Ishikawa (cell line): ENCODE data around the gene SLU7.

ENCODE experiments used
- CEBPB ChIP-seq: IDR thresholded peaks from 2 replicates; pipeline ENCODE4 v1.6.1; 2012
- CREB1 ChIP-seq: IDR thresholded peaks from 2 replicates; pipeline ENCODE4 v1.6.1; 2012; ENCODE audit warnings: low read depth
- EGR1 ChIP-seq: IDR thresholded peaks from 2 replicates; pipeline ENCODE4 v1.6.1; 2012
- EP300 ChIP-seq: IDR thresholded peaks from 2 replicates; pipeline ENCODE4 v1.6.1; 2012; ENCODE audit warnings: borderline replicate concordance
- FOXM1 ChIP-seq: IDR thresholded peaks from 2 replicates; pipeline ENCODE4 v1.6.1; 2012; ENCODE audit warnings: low read depth, borderline replicate concordance
- RAD21 ChIP-seq: IDR thresholded peaks from 2 replicates; pipeline ENCODE4 v1.6.1; 2012; ENCODE audit warnings: low read depth
- TAF1 ChIP-seq: IDR thresholded peaks from 2 replicates; pipeline ENCODE4 v1.6.1; 2012; ENCODE audit warnings: low read depth, mild to moderate bottlenecking
- TCF12 ChIP-seq: IDR thresholded peaks from 2 replicates; pipeline ENCODE4 v1.6.1; 2012; ENCODE audit warnings: low read depth
- TEAD4 ChIP-seq: IDR thresholded peaks from 2 replicates; pipeline ENCODE4 v1.6.1; 2012
- USF1 ChIP-seq: IDR thresholded peaks from 2 replicates; pipeline ENCODE4 v1.6.1; 2012
- YY1 ChIP-seq: IDR thresholded peaks from 2 replicates; pipeline ENCODE4 v1.6.1; 2012; ENCODE audit warnings: low read depth
- ZBTB7A ChIP-seq: IDR thresholded peaks from 2 replicates; pipeline ENCODE4 v1.6.1; 2012; ENCODE audit warnings: low read depth
- TF ChIP-seq, protein P1 (sequence below): IDR thresholded peaks from 2 replicates; pipeline ENCODE4 v1.6.1; 2012
- TF ChIP-seq, protein P2 (sequence below): IDR thresholded peaks from 2 replicates; pipeline ENCODE4 v1.6.1; 2012; ENCODE audit warnings: low read depth, mild to moderate bottlenecking

DNA sequence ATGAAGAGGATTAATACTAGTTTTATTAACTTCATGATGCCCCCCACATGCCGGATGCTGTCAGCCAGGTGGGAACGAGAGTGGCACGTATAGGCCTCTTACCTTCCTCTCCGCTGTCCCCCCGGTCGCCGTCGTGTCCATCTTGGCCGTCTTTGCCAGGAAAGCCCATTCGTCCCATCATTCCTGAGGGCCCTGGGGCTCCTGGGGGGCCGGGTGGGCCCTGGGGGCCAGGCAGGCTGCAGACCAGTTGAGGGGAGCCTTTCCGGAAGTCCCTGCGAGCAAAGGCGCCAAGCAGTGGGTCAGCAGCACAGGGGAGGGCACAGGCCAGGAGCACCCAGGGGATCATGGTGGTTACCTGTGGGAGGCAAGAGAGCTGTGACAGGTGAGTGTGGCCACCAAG is 64.2 kb downstream of the SLU7 start:
- TF ChIP-seq TCF12, result no peak
- no peak for TF ChIP-seq RAD21
- TF ChIP-seq TAF1, result no peak
- TF ChIP-seq EP300, result no peak
- no peak for TF ChIP-seq YY1
- TF ChIP-seq CEBPB, result no peak
- TF ChIP-seq, protein P1, sequence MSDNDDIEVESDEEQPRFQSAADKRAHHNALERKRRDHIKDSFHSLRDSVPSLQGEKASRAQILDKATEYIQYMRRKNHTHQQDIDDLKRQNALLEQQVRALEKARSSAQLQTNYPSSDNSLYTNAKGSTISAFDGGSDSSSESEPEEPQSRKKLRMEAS, result no peak
- TF ChIP-seq, protein P2, sequence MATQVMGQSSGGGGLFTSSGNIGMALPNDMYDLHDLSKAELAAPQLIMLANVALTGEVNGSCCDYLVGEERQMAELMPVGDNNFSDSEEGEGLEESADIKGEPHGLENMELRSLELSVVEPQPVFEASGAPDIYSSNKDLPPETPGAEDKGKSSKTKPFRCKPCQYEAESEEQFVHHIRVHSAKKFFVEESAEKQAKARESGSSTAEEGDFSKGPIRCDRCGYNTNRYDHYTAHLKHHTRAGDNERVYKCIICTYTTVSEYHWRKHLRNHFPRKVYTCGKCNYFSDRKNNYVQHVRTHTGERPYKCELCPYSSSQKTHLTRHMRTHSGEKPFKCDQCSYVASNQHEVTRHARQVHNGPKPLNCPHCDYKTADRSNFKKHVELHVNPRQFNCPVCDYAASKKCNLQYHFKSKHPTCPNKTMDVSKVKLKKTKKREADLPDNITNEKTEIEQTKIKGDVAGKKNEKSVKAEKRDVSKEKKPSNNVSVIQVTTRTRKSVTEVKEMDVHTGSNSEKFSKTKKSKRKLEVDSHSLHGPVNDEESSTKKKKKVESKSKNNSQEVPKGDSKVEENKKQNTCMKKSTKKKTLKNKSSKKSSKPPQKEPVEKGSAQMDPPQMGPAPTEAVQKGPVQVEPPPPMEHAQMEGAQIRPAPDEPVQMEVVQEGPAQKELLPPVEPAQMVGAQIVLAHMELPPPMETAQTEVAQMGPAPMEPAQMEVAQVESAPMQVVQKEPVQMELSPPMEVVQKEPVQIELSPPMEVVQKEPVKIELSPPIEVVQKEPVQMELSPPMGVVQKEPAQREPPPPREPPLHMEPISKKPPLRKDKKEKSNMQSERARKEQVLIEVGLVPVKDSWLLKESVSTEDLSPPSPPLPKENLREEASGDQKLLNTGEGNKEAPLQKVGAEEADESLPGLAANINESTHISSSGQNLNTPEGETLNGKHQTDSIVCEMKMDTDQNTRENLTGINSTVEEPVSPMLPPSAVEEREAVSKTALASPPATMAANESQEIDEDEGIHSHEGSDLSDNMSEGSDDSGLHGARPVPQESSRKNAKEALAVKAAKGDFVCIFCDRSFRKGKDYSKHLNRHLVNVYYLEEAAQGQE, result no peak
- TF ChIP-seq FOXM1, result no peak
- no peak for TF ChIP-seq ZBTB7A
- TF ChIP-seq TEAD4, result no peak
- no peak for TF ChIP-seq EGR1
- no peak for TF ChIP-seq USF1
- TF ChIP-seq CREB1, result no peak
